ENCODE measurements around the gene RNU1-1.
"Not testable (repeated sequence)": the region's sequence is repeated elsewhere in the genome, so short reads cannot be mapped to it uniquely, and the experiment has no call there.

The RNU1-1 gene

GRCh38 chr1:16514107-16515055 lies at the start of gene RNU1-1:
RNU1-1 (minus strand) TSS chr1:16514285.
- DNase-seq: peak; percentile 94

DNA sequence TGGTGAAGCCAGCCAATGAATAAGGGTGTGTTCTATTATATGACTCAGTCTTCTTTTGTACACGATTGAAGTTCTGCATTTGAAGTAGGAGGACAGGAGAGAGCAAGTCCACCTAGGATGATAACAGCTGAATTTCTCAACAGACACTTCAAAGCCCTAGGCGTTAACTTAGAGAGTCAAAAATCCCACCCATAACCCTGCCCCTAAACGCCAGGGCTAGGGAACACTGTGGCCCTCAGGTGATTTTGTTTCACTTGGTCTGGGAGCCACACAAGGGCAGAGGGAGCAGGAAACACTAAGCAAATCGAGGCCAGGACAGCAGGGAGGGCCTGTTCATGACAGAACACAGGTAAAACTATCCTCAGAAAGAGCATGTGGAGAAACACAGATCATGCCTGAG lies 47.0 kb upstream of the RNU1-1 start:
- DNase-seq: not testable (repeated sequence)

- DNase-seq: not testable (repeated sequence)
Observed at GRCh38 chr1:16560498-16560897, 46.4 kb upstream of the RNU1-1 start.

GRCh38 chr1:16559688-16560087 lies 45.6 kb upstream of the RNU1-1 start:
- DNase-seq: not testable (repeated sequence)

DNA sequence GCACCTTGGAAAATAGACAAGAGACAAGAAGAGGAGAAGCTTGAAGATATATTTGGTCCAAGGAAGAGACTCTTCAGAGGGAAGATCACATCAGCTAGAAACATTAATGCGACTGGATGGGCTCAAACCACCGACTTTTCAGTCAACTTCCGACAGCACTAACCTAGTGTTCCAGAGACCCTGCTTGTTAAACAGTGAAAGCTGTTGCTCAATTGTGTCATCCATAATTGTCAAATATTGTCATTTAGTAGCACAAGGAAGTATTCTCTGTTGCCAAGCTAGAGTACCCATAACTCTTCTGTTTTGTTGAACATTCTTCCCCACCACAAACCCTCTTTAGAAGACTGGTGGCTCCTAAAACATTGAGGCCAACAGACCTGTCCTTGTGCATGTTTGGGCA lies 42.9 kb upstream of the RNU1-1 start:
- DNase-seq: not testable (repeated sequence)

DNA sequence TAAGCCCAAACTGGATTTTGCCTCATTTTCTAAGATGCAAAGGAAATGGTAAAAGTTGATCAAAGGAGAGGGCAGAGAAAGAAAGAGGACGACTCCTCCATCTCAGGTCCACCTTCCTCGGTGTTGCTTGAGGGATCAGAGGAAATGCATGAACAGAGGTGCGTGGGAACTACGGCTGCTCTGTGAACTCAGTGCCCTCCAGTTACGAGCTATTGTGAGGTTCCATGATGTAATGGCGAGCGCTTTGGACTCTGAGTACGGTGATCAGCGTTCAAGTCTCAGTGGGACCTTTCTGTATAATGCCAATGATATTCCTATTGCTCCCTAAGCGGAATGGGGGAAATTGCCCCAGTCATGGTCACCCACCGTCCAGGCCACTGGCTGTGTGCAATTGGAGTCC lies 39.2 kb upstream of the RNU1-1 start:
- not testable (repeated sequence) for DNase-seq

- DNase-seq: not testable (repeated sequence)
Observed at GRCh38 chr1:16550212-16550918, 36.3 kb upstream of the RNU1-1 start.

DNA sequence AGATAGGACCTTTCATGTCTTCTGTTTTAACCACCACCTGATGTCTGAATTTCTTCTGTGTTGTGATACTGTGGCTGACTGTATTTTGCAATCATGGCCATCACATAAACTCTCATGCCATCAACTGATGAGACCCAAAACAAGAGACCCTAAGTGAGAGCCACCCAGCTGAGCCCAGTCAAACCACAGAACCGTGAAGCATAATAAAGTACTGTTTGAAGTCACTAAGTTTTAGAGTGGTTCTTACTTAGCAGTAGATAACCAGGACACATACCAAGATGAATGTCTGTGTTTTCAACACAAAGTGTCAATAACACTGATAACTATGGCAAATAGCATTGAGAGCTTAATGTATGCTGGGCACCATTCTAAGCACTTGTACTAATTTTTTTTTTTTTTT lies 35.5 kb upstream of the RNU1-1 start:
- DNase-seq: not testable (repeated sequence)

DNA sequence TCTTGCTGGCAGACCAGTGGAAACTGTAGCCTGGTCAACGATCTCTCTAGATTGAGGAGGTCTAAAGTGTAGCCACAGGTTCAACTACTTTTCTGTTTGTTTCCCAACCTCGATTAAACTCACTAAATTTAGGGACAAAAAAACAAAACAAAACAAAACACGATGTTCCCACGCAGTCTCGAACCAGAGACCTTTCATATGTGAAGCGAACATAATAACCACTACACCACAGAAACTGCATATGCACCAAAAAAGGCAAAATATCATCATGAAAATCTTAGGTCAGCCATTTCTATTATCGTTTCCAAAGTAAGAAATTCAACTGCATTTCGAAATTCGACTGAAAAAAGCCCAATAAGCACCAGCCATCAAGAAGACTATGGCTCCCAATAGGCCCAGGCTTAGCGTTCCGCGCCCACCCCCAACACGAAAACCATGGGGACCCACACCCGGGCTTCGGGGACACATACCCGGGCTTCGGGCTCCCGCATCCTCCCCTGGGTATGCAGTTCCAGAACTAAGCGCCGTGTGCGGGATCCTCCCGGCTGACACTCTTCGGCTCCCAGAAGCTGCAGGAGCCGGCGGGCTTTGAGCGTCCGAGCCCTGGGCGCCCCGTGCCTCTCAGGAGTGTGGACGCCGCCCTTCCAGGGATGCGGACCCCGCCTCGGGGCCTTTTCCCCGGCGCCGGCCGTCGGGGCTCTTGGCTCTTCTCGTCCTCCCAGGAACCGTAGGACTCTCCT lies 33.6 kb upstream of the RNU1-1 start:
- DNase-seq: not testable (repeated sequence)

GRCh38 chr1:16545682-16546095 lies 31.6 kb upstream of the RNU1-1 start:
- DNase-seq: peak; percentile 30

- DNase-seq: not testable (repeated sequence)
Observed at GRCh38 chr1:16540421-16540893, 26.4 kb upstream of the RNU1-1 start.

DNA sequence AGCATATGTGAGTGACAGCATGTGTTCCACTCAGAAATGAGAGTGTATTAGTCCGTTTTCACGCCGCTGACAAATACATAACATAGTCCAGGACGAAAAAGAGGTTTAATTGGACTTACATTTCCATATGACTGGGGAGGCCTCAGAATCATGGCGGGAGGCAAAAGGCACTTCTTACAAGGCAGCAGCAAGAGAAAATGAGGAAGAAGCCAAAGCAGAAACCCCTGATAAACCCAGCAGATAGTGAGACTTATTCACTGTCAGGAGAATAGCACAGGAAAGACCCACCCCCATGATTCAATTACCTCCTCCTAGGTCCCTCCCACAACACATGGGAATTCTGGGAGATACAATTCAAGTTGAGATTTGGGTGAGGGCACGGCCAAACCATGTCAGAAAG lies 23.4 kb upstream of the RNU1-1 start:
- DNase-seq: not testable (repeated sequence)

DNA sequence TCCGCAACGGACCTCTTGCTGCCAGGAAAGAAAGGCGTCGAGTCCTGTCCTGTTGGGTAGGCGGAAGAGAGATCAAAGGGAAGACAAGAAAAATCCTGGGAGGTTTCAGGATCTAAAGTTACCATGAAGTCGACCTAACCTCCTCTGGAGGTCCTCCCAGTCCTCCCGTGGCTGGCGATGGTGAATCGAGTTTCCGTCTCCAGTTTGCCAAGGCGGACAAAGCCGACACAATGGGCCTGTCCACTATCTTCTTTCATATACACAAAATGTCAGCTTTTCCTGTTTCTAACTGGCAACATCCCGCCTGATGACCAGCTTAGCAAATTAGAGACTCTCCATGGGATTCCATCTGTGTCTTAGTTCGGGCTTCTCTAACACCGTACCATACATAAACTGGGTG lies 22.7 kb upstream of the RNU1-1 start:
- DNase-seq: not testable (repeated sequence)

- not testable (repeated sequence) for DNase-seq
Observed at GRCh38 chr1:16535898-16536297, 21.8 kb upstream of the RNU1-1 start.

DNA sequence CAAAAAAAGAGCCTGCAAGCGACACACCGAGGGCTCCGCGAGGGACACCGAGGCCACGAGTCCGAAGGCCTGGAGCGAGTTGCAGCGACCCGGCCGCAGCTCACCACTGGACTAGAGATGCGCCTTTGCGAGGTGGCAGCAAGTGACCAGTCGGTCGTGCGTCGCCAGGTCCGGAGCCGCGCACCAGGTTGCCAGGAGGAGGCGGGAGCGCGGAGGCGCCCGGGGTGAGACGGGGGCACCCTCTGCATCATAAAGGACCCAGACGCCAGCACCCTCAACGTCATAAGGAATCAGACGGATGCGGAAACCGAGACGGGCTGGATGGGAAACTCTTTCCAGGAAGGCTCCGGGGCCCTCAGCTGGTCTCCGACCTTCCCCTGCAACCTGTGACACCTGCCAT lies 21.4 kb upstream of the RNU1-1 start:
- DNase-seq: not testable (repeated sequence)

GRCh38 chr1:16534829-16535456 lies 20.9 kb upstream of the RNU1-1 start:
- DNase-seq: not testable (repeated sequence)

GRCh38 chr1:16534239-16534828 lies 20.2 kb upstream of the RNU1-1 start:
- not testable (repeated sequence) for DNase-seq

- not testable (repeated sequence) for DNase-seq
Observed at GRCh38 chr1:16532235-16532991, 18.3 kb upstream of the RNU1-1 start.

DNA sequence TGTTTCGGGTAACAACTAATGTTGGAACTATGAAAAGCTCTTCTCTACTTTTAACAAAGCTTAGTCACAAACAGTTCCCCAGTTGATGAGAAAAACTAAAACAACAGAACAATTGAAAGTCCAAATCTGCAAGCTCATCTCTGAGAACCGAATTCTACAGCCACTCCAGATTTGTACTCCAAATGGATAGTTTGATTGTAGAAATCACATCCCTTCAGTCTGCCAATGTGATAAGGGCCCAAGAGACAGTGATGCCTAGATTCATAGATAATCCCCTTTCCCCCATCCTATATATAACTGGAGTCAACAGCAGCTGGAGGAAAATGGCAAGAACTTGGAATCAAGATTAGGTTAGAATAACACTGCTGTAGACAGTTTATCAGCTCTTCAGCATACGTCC lies 14.3 kb upstream of the RNU1-1 start:
- DNase-seq: not testable (repeated sequence)

DNA sequence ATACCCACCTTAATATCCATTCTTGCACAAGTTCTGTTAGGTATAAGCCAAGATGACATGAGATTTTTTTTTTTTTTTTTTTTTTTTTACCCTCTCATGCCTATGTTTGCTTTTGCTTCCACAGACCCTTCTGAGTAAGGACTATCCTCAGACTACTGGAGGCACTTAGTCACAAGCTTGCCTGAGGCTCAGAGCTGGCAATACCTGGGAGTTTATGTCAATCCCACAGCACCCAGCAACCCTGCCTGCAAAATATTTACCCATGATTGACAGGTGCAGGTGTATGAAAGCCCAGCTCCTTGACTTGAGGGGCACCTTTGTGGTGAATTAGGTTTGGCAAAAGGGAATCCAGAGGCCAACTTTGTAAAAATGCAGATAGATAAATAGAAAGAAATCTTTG lies 11.7 kb upstream of the RNU1-1 start:
- DNase-seq: not testable (repeated sequence)

DNA sequence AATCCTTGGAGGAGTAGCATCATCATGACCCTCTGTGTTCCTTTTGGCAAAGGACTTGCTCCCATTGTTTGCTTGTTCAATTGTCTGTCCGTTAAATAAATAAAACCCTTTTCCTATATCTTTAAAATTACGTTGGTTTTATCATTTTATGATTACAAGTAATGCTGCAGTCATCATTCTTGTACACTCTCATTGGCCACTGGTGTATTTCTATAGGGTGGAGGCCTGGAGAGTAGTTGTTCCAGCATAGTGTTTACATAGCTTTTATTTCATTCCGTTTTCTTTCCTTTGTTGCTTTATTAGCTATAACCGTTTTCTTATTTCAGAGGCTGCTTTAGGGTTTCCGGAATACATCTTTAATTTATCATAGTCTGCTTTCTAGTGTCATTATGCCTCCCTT lies 7.6 kb upstream of the RNU1-1 start:
- DNase-seq: not testable (repeated sequence)

Data from NCI-H1092 treated with DMSO at 0.1 percent for 48 hours (cell line).